Measurements from ENCODE around the gene VWA8.

- no peak for TF ChIP-seq POLR2AphosphoS5 (IDR thresholded peaks at IDR 0.05)
- no peak for TF ChIP-seq CTCF (IDR thresholded peaks at IDR 0.05)
- no peak for TF ChIP-seq POLR2A (IDR thresholded peaks at IDR 0.05)
- no peak for TF ChIP-seq EP300 (IDR thresholded peaks at IDR 0.05)
Measured at GRCh38 chr13:41682001-41682400, 278.9 kb downstream of the VWA8 start.
